HG03159 (cell line): Measurements from ENCODE around the gene PCDHGB4.
"Not testable (repeated sequence)": the region's sequence is repeated elsewhere in the genome, so short reads cannot be mapped to it uniquely, and the experiment has no call there.

Source experiments
- ATAC-seq: cut with Tn5 transposase; IDR thresholded peaks from one replicate; pipeline ENCODE4 v1.9.1; 2021; ENCODE audit warnings: mild to moderate bottlenecking, moderate library complexity; ENCODE audit not compliant: unreplicated experiment

Gene PCDHGB4

GRCh38 chr5:141397756-141398551, 10.5 kb downstream of the PCDHGB4 start, which contains the start of gene PCDHGB5:
Gene PCDHGB5 (plus strand): TSS chr5:141397947. CDS start chr5:141398128, 181 bp downstream.
- ATAC-seq, result peak; percentile 92

GRCh38 chr5:141398608-141399007, 11.1 kb downstream of the PCDHGB4 start:
- no peak for ATAC-seq

DNA sequence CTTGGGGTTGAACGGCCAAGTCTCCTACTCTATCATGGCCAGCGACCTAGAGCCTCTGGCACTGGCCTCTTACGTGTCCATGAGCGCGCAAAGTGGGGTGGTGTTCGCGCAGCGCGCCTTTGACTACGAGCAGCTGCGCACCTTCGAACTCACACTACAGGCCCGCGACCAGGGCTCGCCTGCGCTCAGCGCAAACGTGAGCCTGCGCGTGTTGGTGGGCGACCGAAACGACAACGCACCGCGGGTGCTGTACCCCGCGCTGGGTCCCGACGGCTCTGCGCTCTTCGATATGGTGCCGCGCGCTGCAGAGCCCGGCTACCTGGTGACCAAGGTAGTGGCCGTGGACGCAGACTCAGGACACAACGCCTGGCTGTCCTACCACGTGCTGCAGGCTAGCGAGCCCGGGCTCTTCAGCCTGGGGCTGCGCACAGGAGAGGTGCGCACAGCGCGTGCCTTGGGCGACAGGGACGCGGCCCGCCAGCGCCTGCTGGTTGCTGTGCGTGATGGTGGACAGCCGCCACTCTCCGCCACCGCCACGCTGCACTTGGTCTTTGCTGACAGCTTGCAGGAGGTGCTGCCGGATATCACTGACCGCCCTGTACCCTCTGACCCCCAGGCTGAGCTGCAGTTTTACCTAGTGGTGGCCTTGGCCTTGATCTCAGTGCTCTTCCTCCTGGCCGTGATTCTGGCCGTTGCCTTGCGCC, 12.2 kb downstream of the PCDHGB4 start:
- ATAC-seq, result no peak

DNA sequence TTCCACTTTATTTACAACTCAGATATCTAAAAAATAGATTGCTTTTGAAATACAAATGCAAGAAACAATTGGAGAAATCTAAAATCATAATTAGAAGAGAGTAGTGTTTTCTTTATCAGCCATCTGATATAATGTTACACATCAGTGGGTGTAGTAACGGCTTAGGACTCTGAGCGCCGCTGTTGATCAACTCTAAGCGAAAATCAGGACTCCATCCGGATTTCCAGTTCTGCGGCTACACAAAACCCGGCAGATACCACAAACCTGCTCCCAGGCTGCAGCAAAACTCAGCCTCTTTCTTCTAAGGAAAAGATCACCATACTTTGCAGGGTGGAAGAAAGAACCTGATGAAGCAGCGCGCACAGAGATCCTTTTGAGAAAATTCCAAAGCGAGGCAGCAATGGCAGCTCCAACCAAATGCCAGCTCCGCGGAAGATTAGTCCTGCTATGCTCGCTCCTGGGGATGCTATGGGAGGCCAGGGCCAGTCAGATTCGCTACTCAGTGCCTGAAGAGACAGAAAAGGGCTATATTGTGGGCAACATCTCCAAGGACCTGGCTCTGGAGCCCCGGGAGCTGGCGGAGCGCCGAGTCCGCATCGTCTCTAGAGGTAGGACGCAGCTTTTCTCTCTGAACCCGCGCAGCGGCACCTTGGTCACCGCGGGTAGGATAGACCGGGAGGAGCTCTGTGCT, 15.2 kb downstream of the PCDHGB4 start, which contains the start of gene PCDHGA9:
Gene PCDHGA9 (plus strand): TSS at position 226 of the 691 bp plus-strand sequence. CDS start 175 bp downstream, at position 401.
- ATAC-seq, result no peak

DNA sequence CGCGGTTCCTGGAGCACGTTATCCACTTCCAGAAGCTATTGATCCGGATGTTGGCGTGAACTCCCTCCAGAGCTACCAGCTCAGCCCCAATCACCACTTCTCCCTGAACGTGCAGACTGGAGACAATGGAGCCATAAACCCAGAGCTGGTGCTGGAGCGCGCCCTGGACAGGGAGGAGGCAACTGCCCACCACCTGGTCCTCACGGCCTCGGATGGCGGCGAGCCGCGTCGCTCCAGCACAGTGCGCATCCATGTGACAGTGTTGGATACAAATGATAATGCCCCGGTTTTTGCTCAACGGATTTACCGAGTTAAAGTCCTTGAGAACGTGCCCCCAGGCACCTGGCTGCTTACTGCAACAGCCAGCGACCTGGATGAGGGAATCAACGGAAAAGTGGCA, 15.9 kb downstream of the PCDHGB4 start:
- ATAC-seq, result no peak

DNA sequence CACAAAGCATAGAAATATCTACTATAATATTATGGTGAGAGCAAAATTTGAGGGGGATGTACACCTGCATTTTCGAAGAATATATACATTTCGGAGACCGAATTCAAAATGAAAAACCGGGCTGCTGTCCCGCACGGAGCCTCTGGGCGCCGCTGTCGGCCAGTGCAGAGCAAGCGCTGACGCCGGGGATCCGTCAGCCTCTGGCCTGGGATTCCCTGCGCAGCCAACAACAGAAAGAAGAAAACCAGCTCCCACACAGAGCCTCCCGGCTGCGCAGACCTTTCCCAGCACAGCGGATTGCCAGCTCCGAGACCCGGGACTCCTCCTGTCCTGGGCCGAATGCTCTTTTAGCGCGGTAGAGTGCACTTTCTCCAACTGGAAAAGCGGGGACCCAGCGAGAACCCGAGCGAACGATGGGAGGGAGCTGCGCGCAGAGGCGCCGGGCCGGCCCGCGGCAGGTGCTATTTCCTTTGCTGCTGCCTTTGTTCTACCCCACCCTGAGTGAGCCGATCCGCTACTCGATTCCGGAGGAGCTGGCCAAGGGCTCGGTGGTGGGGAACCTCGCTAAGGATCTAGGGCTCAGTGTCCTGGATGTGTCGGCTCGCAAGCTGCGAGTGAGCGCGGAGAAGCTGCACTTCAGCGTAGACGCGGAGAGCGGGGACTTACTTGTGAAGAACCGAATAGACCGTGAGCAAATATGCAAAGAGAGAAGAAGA, 20.4 kb downstream of the PCDHGB4 start, which contains the start of gene PCDHGB6:
Gene PCDHGB6 (plus strand): TSS at position 232 of the 716 bp plus-strand sequence. CDS start 182 bp downstream, at position 414.
- not testable (repeated sequence) for ATAC-seq

DNA sequence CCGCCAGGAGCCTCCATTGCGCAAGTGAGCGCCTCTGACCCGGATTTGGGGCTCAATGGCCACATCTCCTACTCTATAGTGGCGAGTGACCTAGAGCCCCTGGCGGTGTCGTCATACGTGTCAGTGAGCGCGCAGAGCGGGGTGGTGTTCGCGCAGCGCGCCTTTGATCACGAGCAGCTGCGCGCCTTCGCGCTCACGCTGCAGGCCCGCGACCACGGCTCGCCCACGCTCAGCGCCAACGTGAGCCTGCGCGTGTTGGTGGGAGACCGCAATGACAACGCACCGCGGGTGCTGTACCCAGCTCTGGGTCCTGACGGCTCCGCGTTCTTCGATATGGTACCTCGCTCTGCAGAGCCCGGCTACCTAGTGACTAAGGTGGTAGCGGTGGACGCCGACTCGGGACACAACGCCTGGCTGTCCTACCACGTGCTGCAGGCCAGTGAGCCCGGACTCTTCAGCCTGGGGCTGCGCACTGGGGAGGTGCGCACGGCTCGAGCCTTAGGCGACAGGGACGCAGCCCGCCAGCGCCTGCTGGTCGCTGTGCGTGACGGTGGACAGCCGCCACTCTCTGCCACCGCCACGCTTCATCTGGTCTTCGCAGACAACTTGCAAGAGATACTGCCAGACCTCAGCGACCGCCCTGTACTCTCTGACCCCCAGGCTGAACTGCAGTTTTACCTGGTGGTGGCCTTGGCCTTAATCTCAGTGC, 22.3 kb downstream of the PCDHGB4 start:
- ATAC-seq, result no peak

- ATAC-seq, result no peak
Observed at GRCh38 chr5:141411575-141411974, 24.1 kb downstream of the PCDHGB4 start.

DNA sequence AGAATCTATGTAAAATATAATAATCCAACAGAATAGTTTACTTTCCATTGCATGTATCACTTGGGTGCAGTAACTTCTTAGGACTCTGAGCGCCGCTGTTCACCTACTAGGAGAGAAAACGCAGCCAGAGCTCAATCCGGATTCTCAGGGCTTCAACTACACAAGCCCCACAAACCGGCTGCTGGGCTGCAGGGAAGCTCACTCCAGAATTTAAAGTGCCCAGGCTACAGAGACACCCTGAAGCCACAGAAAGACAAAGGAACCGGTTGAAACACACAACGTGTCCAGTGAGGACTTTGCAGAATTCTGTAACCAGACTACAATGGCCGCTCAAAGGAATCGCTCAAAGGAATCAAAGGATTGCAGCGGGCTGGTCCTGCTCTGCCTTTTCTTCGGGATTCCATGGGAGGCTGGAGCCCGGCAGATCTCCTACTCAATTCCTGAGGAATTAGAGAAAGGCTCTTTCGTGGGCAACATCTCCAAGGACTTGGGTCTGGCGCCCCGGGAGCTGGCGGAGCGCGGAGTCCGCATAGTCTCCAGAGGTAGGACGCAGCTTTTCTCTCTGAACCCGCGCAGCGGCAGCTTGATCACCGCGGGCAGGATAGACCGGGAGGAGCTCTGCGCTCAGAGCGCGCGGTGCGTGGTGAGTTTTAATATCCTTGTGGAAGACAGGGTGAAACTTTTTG, 25.5 kb downstream of the PCDHGB4 start, which contains the start of gene PCDHGA10:
Gene PCDHGA10 (plus strand): TSS at position 134 of the 686 bp plus-strand sequence. CDS start 189 bp downstream, at position 323.
- ATAC-seq, result peak; percentile 76

DNA sequence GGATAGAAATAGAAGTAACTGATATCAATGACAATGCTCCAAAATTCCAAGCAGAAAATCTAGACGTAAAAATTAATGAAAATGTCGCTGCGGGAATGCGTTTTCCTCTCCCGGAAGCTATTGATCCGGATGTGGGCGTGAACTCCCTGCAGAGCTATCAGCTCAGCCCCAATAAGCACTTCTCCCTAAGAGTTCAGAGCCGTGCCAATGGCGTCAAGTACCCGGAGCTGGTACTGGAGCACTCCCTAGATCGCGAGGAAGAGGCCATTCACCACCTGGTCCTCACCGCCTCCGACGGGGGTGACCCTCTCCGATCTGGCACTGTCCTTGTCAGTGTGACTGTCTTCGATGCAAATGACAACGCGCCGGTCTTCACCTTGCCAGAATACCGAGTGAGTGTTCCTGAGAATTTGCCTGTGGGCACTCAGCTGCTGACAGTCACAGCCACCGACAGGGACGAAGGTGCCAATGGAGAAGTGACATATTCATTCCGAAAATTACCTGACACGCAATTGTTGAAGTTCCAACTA, 26.1 kb downstream of the PCDHGB4 start:
- no peak for ATAC-seq

GRCh38 chr5:141414548-141415274, 27.2 kb downstream of the PCDHGB4 start:
- ATAC-seq, result not testable (repeated sequence)

DNA sequence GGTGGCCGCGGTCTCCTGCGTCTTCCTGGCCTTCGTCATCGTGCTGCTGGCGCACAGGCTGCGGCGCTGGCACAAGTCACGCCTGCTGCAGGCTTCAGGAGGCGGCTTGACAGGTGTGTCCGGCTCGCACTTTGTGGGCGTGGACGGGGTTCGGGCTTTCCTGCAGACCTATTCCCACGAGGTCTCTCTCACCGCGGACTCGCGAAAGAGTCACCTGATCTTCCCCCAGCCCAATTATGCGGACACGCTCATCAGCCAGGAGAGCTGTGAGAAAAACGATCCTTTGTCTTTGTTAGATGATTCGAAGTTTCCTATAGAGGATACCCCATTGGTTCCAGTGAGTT, 27.7 kb downstream of the PCDHGB4 start:
- ATAC-seq, result not testable (repeated sequence)

- peak; percentile 79 for ATAC-seq
Observed at GRCh38 chr5:141417494-141418172, 30.1 kb downstream of the PCDHGB4 start, which contains the start of gene PCDHGB7. Gene PCDHGB7 (plus strand): TSS chr5:141417677. CDS start chr5:141417860, 183 bp downstream.

DNA sequence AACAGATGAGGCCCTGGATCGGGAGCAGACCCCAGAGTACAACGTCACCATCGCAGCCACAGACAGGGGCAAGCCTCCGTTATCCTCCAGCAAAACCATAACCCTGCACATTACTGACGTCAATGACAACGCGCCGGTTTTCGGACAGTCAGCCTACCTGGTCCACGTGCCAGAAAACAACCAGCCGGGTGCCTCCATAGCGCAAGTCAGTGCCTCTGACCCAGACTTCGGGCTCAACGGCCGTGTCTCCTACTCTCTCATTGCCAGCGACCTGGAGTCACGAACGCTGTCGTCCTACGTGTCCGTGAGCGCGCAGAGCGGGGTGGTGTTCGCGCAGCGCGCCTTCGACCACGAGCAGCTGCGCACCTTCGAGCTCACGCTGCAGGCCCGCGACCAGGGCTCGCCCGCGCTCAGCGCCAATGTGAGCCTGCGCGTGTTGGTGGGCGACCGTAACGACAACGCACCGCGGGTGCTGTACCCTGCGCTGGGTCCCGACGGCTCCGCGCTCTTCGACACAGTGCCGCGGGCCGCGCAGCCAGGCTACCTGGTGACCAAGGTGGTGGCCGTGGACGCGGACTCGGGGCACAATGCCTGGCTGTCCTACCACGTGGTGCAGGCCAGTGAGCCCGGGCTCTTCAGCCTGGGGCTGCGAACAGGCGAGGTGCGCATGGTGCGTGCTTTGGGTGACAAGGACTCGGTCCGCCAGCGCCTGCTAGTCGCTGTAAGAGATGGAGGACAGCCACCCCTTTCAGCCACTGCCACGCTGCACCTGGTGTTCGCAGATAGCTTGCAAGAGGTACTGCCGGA, 31.8 kb downstream of the PCDHGB4 start:
- no peak for ATAC-seq

GRCh38 chr5:141420855-141421488, 33.5 kb downstream of the PCDHGB4 start, which contains the start of gene PCDHGA11:
Gene PCDHGA11 (plus strand): TSS chr5:141421051. CDS start chr5:141421228, 177 bp downstream.
- ATAC-seq, result peak; percentile 44

DNA sequence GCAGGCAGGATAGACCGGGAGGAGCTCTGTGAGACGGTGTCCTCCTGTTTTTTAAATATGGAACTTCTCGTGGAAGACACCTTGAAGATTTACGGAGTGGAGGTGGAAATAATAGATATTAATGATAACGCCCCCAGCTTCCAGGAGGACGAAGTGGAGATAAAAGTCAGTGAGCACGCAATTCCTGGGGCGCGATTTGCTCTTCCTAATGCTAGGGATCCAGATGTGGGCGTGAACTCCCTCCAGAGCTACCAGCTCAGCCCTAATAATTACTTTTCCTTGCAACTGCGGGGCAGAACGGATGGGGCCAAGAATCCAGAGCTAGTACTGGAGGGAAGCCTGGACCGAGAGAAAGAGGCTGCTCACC, 34.0 kb downstream of the PCDHGB4 start:
- no peak for ATAC-seq
